Small intestine (tissue), 7 donors: ENCODE measurements around the gene DNAJC12. TPM values are rescaled to one million over a fixed set of nuclear protein-coding genes. Genes with fewer than 3 reads are reported as not detected.
A peak's percentile ranks its signal among the peaks of the same experiment; 100 is the strongest.
"Not testable (repeated sequence)": the region's sequence is repeated elsewhere in the genome, so short reads cannot be mapped to it uniquely, and the experiment has no call there.

Source experiments
- DNase-seq, 2 donors: peaks; one replicate each; pipeline versions ENCODE4 v3.0.0 to v3.0.0-alpha.2; 2013
- FAIRE-seq: peaks from 2 replicates; lab custom pipeline; 2012; peaks lifted over from hg19 to GRCh38; lab: Jason Lieb, UNC
- H3K27ac ChIP-seq, 3 donors: one replicate each; pipeline ENCODE4 v1.5.1; 2013; ENCODE audit warnings: low read length in 2 of 3, mild to moderate bottlenecking in 2 of 3, control low read depth in 1 of 3, inconsistent platforms in 1 of 3, low read depth in 1 of 3, moderate library complexity in 1 of 3
- H3K27me3 ChIP-seq, 3 donors: one replicate each; pipeline ENCODE4 v1.6.1; 2013; ENCODE audit warnings: low read length in 3 of 3, inconsistent platforms in 1 of 3; ENCODE audit not compliant: control insufficient read depth in 3 of 3, insufficient read depth in 3 of 3
- H3K36me3 ChIP-seq, 3 donors: one replicate each; pipeline ENCODE4 v1.6.1; 2013; ENCODE audit warnings: low read length in 3 of 3, inconsistent platforms in 1 of 3, low read depth in 1 of 3, mild to moderate bottlenecking in 1 of 3, moderate library complexity in 1 of 3; ENCODE audit not compliant: control insufficient read depth in 3 of 3, insufficient read depth in 2 of 3
- H3K4me1 ChIP-seq, 3 donors: one replicate each; pipeline ENCODE4 v1.6.1; 2013; ENCODE audit warnings: low read length in 2 of 3, inconsistent platforms in 1 of 3, low read depth in 1 of 3, mild to moderate bottlenecking in 1 of 3, moderate library complexity in 1 of 3; ENCODE audit not compliant: control insufficient read depth in 3 of 3, insufficient read depth in 2 of 3
- H3K4me3 ChIP-seq, 3 donors: one replicate each; pipeline ENCODE4 v1.5.1; 2013; ENCODE audit warnings: low read length in 3 of 3, control low read depth in 1 of 3, inconsistent platforms in 1 of 3, low read depth in 1 of 3, mild to moderate bottlenecking in 1 of 3, moderate library complexity in 1 of 3
- H3K9me3 ChIP-seq, 2 donors: one replicate each; pipeline ENCODE4 v1.6.1; 2013; ENCODE audit warnings: low read depth in 1 of 2, low read length in 1 of 2; ENCODE audit not compliant: control insufficient read depth in 2 of 2, insufficient read depth in 1 of 2
- WGBS, 3 donors: extraction: QIAGEN DNeasy Blood & Tissue Kit; methylation state at CpG; one replicate each; pipeline ENCODE4 v1.1.7; 2013; 5-methylcytosine and 5-hydroxymethylcytosine counted together
- polyA plus RNA-seq, 4 donors: library from polyadenylated mRNA; stranded (reverse) in 3 of 4; unstranded in 1 of 4; fragments of 200-250 nt in 3 of 4; fragments of 120-200 nt in 1 of 4; gene quantifications; one replicate each; pipeline versions ENCODE4 v1.2.1 to v1.2.3, GENCODE V29; 2013
- donor health status: healthy with polysubstance abuse.
- donor health status: control.
- donor health status: control.
- donor health status: Bipolar disorder and iron deficiency.
- donor health status: healthy.

The DNAJC12 gene
- polyA plus RNA-seq, 4 donors: 4.6 to 7.8 (median 6.7) TPM

- no peak for FAIRE-seq
- WGBS, 3 donors: 45 to 53% (median 53%) methylated on average over 2 of the region's 2 CpGs
Observed at GRCh38 chr10:67836488-67836887, 1.5 kb downstream of the DNAJC12 start.

GRCh38 chr10:67835541-67836394 is 2.2 kb downstream of the DNAJC12 start:
- not testable (repeated sequence) for H3K27ac ChIP-seq, H3K36me3 ChIP-seq, H3K27me3 ChIP-seq, DNase-seq, H3K9me3 ChIP-seq, FAIRE-seq, H3K4me3 ChIP-seq, H3K4me1 ChIP-seq
- 67 to 77% (median 72%) methylated on average over 6 of the region's 6 CpGs for WGBS, 3 donors

More at GRCh38 chr10:67836488-67836887, 1.5 kb downstream of the DNAJC12 start:
- Histone ChIP-seq H3K27ac (no peak overlapping the region), H3K36me3 (no peaks in the 10 kb centered on the region), H3K27me3 (no peaks in the 10 kb centered on the region), H3K4me3 (no peak overlapping the region), H3K4me1 (no peaks in the 10 kb centered on the region), H3K9me3 (peaks cover 0 to 4% of the 10 kb centered on the region in 2 donors)
- DNase-seq: no peak

GRCh38 chr10:67834375-67834774 is 3.6 kb downstream of the DNAJC12 start:
- Histone ChIP-seq H3K4me1 (no peaks in the 10 kb centered on the region), H3K27me3 (no peaks in the 10 kb centered on the region), H3K9me3 (no peaks in the 10 kb centered on the region), H3K4me3 (no peak overlapping the region), H3K27ac (no peak overlapping the region), H3K36me3 (no peaks in the 10 kb centered on the region)
- no peak for DNase-seq
- FAIRE-seq: no peak
- WGBS, 3 donors: 92% methylated on average over 8 of the region's 8 CpGs

- WGBS, 3 donors: 66 to 72% (median 70%) methylated on average over 3 of the region's 3 CpGs
- FAIRE-seq (no peak), DNase-seq (peak in 1 of 2 donors; percentile 36)
- H3K4me3 ChIP-seq: no peak overlapping the region
- peaks cover 0 to 4% (median 0%) of the 10 kb centered on the region in 3 donors for H3K4me1 ChIP-seq
- no peaks in the 10 kb centered on the region for H3K27me3 ChIP-seq
- no peak overlapping the region for H3K27ac ChIP-seq
- H3K9me3 ChIP-seq: no peaks in the 10 kb centered on the region
- no peaks in the 10 kb centered on the region for H3K36me3 ChIP-seq
Observed at GRCh38 chr10:67827811-67828210, 10.2 kb downstream of the DNAJC12 start.

GRCh38 chr10:67819768-67820204 is 18.2 kb downstream of the DNAJC12 start:
- Histone ChIP-seq H3K4me1 (no peaks in the 10 kb centered on the region), H3K36me3 (no peaks in the 10 kb centered on the region), H3K9me3 (no peaks in the 10 kb centered on the region), H3K4me3 (no peak overlapping the region), H3K27ac (no peak overlapping the region), H3K27me3 (no peaks in the 10 kb centered on the region)
- FAIRE-seq (no peak), DNase-seq (no peak)
- WGBS, 3 donors: 69 to 78% (median 76%) methylated on average over 3 of the region's 3 CpGs

GRCh38 chr10:67818323-67818722 is 19.7 kb downstream of the DNAJC12 start:
- FAIRE-seq (no peak), DNase-seq (peak in 1 of 2 donors; percentile 12)
- Histone ChIP-seq H3K4me3 (no peak overlapping the region), H3K4me1 (no peaks in the 10 kb centered on the region), H3K27me3 (no peaks in the 10 kb centered on the region), H3K27ac (no peak overlapping the region), H3K36me3 (no peaks in the 10 kb centered on the region), H3K9me3 (no peaks in the 10 kb centered on the region)
- WGBS, 3 donors: 77 to 79% (median 79%) methylated on average over 3 of the region's 3 CpGs

- DNase-seq (no peak), FAIRE-seq (no peak)
Observed at GRCh38 chr10:67816719-67817118, 21.3 kb downstream of the DNAJC12 start.

GRCh38 chr10:67815571-67816059 is 22.4 kb downstream of the DNAJC12 start:
- Histone ChIP-seq H3K4me3 (no peak overlapping the region), H3K4me1 (no peaks in the 10 kb centered on the region), H3K27me3 (no peaks in the 10 kb centered on the region), H3K9me3 (no peaks in the 10 kb centered on the region), H3K27ac (no peak overlapping the region), H3K36me3 (no peaks in the 10 kb centered on the region)
- 66 to 75% (median 67%) methylated on average over 4 of the region's 4 CpGs for WGBS, 3 donors
- DNase-seq (no peak), FAIRE-seq (no peak)

More at GRCh38 chr10:67816719-67817118, 21.3 kb downstream of the DNAJC12 start:
- 71 to 86% (median 75%) methylated on average over 4 of the region's 4 CpGs for WGBS, 3 donors
- H3K4me1 ChIP-seq: no peaks in the 10 kb centered on the region
- no peak overlapping the region for H3K4me3 ChIP-seq
- no peaks in the 10 kb centered on the region for H3K36me3 ChIP-seq
- no peak overlapping the region for H3K27ac ChIP-seq
- H3K9me3 ChIP-seq: no peaks in the 10 kb centered on the region
- H3K27me3 ChIP-seq: no peaks in the 10 kb centered on the region
